ENCODE results near the gene HOXD8.

DNA sequence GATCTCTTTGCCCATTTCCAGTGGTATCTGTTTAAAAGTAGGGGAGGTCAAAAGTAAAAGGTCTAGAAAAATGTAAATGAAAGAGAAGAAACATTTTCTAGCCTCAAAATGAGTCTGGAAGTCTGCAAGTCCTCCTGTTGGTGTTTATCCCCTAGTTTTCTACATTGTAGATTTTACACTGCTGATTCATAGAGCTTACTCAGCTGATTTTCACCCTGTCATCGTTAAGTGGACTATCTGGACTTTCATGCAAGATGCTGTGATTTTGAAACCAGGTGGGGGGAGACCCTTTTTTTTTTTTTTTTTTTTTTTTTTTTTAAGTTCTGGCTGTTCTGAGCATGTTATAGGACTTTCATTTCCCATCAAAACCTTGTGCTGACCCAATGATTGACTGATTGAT, 37.9 kb downstream of the HOXD8 start:
- TF ChIP-seq, protein P1, sequence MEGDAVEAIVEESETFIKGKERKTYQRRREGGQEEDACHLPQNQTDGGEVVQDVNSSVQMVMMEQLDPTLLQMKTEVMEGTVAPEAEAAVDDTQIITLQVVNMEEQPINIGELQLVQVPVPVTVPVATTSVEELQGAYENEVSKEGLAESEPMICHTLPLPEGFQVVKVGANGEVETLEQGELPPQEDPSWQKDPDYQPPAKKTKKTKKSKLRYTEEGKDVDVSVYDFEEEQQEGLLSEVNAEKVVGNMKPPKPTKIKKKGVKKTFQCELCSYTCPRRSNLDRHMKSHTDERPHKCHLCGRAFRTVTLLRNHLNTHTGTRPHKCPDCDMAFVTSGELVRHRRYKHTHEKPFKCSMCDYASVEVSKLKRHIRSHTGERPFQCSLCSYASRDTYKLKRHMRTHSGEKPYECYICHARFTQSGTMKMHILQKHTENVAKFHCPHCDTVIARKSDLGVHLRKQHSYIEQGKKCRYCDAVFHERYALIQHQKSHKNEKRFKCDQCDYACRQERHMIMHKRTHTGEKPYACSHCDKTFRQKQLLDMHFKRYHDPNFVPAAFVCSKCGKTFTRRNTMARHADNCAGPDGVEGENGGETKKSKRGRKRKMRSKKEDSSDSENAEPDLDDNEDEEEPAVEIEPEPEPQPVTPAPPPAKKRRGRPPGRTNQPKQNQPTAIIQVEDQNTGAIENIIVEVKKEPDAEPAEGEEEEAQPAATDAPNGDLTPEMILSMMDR (IDR thresholded peaks at IDR 0.05; ENCODE audit: insufficient read depth, low read depth, low read length) = no peak
- no peak for TF ChIP-seq EZH2 (IDR thresholded peaks at IDR 0.05; ENCODE audit: insufficient read depth, low read length)
